8988T (cell line): Measurements from ENCODE around the gene NUP160.
"Not testable (repeated sequence)": the region's sequence is repeated elsewhere in the genome, so short reads cannot be mapped to it uniquely, and the experiment has no call there.

Experiments used
- DNase-seq: peaks from one replicate; pipeline ENCODE4 v3.0.0; 2011

The NUP160 gene

DNA sequence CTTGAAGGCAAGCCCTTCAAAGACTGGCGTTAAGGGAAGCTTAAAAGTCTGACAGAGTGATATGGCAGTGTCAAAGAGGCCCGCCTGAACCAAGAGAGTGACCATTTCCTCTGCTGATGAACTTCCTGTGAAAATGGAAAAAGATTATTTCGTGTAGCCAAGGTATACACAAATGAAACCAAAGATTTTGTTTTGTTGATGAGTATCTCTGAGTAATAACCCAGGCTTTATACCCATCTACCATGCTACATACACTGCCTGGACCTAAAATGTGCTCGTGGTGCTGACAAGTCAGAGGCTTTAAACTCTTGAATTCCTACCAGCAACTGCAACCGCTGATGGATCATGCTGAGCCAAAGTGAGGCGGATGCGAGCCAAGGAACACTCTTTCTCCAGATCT is 60.0 kb downstream of the NUP160 start:
- no peak for DNase-seq

DNA sequence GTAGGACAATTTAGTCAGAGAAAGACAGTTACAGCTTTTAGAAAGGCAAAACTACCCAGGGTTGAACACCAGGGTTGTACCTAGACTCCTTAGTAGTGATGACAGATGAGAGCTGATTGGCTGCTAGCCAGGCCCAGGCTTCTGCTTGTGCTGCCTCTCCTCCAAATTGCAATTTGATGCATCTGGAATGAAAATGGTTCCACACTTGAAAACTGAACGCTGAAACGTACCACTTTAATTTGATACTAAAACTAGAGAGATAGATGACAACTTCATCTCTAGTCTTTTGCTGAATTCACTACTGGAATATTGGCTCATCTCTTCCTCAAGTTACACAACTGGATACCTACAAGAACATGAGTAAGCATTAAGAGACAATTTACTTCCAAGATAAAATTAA is 61.8 kb downstream of the NUP160 start:
- no peak for DNase-seq

DNA sequence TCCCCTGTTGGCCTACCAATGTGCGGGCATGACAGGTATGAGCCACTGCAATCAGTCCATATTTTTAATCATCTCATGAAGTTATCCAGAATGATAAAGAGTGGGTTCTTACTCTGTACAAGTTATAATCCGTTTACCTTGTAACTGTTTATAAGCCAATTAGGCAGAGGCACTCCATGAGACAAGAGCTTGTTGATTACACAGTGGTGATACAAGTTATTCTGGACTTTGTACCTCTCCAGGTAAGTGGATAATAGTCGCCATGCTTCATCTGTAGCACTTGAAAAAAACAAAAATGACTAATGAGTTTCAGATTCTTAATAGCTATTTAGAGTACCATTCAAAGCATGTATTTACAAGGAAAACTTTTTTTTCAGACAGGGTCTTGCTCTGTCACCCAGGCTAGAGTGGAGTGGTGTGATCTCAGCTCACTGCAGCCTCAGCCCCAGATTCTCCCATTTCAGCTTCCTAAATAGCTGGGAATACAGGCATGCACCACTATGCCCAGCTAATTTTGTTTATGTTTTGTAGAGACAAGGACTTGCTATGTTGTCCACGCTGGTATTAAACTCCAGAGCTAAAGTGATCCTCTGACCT is 63.3 kb downstream of the NUP160 start:
- no peak for DNase-seq

DNA sequence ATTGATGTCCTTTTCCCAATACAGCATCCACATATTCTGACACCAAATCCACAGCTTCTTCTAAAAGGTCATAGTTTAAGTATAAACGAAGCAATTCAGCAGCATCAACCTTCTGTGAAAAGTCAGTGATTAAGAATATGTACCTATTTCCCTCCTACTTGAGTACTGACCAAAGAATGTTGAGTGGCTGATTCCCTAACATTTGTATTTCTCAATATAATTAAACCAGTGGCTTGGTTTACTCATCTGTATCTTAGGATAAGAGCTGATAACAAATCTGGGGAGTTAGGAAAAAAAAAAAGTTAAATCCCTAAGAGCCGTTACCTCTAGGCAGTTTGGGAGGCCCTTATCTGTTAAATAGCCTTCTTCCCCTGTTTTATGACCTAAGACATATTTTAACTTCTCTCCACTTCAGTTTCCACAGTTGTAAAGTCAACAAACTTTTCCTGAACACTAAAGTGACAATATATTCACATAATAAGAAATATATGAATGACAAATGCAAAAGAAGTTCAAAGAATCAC is 65.0 kb downstream of the NUP160 start:
- no peak for DNase-seq

DNA sequence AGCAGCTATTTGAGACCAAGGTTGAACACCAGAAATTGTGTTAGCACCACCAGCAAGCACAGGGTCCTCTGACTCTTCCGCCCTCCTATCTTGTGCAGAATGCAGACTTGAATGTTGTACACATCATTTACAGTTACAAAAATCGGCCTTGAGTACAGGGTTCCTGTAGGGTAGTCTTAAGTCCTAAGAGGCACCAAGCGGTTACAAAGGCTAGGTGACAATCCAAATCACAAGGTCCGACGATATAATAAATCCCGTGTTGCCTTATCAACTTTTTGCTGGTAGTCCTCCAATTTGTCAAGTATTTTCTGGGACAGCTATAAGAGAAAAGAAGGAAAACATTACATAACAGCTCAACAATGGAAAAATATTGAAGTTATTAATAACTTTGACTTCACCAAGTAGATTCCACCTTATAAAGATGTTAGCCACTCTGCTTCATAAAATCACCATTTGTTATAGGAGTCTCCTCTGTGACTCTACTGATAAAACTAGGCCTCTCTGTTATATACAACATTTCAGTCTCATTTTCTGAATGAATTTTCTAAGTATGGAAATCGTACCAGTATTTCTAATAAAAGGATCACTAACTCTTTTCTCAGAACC is 69.2 kb downstream of the NUP160 start:
- DNase-seq, result no peak

DNA sequence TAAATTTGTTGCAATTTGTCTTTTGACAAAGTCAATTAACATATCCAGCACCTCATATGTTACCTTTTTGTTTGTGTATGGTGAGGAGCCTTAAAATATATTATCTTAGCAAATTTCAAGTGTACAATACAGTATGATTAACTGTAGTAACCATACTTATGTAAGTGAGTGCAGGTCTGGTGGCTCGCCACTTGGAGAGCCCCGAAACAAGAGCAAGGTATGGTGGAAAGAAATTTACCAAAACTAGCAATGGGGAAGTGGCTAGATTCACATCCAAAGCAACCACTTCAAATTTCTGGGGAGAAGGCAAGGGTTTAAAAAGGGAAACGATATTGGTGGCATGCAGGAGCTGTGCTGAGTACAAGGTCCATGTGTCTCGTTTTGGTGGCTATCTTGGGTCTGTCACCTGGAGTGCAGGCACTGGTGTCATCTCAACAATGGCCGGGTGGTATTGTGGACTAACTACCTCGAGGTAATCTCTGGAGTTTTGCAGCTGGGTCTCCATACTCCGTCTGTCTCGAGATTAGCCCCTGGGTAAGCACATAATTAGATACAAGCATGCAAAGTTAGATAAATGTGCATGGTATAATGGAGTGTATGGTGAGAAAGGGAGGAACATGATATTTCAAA is 72.8 kb downstream of the NUP160 start:
- DNase-seq, result no peak

DNA sequence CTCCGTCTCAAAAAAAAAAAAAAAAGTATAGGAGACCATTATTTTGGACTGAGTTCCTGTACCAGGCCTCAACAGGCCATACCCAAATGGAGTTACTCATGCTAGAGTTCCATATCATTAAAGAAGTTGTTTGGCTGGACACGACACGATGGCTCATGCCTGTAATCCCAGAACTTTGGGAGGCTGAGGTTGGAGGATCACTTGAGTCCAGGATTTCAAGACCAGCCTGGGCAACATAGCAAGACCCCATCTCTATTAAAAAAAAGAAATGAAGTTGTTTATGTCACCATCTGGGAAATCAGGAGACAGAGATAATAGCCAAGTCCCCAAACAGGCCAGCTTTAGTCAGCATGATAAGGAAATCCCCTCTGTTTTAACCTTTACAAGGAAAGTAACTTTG is 74.3 kb downstream of the NUP160 start:
- DNase-seq, result no peak

DNA sequence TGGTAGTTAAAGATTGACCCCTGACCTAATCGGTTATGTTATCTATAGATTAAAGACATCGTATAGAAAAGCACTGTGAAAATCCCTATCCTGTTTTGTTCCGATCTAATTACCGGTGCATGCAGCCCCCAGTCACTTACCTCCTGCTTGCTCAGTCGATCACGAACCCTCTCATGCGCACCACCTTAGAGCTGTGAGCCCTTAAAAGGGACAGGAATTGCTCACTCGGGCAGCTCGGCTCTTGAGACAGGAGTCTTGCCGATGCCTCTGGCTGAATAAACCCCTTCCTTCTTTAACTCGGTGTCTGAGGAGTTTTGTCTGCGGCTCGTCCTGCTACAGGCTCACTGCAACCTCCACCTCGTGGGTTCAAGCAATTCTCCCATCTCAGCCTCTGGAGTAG is 78.6 kb downstream of the NUP160 start:
- DNase-seq, result not testable (repeated sequence)

DNA sequence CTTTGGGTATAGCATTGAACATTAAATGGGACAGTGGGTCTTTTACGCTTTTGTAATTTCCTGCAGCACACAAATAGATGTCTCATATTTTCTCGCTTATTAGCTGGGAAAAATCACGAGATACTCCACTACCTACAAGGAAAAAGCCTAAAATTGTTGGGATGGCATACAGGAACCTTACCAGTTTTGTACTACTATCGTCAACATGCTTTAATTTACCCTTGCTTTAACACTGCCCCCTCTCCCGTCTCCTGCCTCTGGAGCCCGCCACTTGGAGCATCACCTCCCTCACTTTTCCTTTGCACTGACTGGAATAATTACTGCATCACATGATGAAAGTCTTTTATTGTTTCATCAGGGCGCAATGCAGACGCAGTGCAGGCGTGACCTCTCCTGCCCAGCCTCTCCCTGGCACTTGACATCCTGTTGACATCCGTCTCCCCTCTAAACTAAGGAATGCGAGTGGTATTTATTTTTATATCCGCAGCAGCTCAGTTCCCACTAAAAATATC is 80.0 kb downstream of the NUP160 start:
- DNase-seq, result peak; percentile 46

DNA sequence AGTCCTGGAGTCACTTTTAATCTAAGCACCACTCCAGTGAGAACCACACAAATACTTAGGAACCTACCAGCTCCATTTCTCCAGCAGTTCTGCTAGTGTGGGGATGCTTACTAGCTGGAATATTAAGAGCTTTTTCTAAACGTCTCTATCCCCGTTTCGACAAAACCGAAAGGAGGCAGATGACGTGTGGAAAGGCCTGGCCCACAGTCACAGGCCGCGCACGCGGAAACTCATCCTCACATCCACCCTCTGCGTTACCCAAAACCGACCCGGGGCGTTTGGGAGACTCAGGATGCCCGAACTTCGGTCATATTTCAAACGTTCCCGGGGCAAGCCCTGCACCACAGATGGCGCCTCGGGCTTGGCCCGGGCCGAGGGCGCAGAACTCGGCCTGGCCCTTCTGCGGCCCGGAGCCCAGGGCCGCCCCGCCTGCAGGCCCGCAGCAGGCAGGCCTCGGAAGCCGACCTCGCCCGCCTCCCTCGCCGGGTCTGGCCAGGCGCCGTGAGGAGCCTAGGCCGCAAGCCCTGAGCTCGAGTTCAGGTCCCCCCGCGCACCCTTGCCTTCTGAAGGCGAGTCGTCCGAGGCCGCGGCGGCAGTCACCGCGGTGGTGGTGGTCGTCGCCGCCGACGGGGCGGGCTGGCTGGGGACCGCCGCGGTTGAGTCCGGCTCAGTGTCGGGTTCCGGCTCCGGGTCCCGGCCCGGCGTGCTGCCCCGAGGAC is 81.5 kb downstream of the NUP160 start:
- DNase-seq, result no peak

DNA sequence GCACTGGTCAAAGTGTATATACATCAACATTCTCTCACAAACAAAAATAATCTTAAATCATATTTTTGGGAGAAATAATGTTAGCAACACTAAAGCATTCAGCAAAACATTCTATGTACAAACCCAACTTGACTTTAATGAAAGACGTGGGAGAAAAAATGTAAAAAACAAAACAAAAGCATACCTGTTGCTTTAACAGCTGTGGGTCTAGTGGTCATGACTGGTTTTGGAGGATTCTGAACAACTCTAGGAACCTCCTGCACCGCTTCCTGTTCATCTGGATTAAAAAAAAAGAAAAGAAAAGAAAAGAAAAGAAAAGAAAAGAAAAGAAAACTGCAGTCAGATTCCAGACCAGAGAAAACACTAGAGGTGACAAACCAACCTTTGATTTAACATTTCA is 83.1 kb downstream of the NUP160 start:
- no peak for DNase-seq

DNA sequence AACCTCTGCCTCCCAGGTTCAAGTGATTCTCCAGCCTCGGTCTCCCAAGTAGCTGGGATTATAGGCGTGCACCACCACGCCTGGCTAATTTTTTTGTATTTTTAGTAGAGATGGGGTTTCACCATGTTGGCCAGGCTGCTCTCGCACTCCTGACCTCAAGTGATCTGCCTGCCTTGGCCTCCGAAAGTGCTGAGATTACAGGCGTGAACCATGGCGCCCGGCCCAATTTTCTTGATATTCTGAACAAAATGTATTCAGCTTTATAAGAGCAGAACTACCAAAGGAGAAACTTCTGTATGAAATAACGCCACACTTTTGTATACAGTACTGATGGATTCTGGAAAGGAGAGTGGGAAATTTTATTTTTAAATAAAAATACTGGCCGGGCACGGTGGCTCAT is 88.9 kb downstream of the NUP160 start:
- DNase-seq, result not testable (repeated sequence)

DNA sequence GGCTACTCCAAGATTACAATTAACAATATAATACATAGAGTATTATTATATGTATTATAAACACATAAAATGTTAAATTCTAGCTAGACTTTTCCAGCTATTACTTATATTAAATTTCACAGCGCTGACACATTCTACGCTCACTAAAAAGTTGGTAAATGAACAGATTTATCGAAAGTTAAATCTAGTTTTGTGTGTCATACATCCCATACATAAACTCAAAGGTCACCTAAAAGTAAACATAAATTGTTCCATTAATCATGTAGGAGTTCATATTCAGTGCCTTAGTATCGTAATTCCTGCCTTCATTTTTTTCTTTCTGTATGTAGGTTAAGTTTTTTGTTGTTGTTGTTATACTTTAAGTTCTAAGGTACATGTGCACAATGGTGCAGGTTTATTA is 91.9 kb downstream of the NUP160 start:
- no peak for DNase-seq

DNA sequence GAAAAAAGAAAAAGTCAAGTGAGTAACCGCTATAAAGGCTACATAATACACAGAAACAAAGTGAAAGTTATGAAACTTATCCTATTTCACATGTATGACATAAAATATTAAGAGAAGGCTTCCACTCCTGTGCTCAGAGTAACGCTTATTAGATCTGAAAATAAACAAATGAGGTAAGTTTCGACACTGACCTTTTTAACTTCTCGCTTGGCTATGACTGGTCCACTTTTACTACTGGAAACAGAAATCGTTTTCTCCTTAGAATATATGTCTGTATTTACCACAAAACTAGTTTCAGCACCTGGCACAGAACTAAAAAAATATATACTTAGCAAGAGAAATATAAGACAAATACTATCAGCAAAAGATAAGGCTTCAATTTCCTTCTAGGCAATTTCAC is 97.4 kb downstream of the NUP160 start:
- no peak for DNase-seq

DNA sequence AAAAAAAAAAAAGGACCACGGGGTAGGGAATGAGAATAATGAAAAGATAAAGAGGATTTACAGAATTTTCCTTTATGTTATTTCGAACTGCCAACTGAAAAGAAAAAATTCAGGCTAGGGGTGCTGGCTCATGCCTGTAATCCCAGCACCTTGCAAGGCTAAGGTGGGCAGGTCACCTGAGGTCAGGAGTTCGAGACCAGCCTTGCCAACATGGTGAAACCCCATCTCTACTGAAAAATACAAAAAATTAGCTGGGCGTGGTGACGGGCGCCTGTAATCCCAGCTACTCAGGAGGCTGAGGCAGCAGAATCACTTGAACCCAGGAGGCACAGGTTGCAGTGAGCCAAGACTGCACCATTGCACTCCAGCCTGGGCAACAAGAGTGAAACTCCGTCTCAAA is 105.7 kb downstream of the NUP160 start:
- DNase-seq, result not testable (repeated sequence)

DNA sequence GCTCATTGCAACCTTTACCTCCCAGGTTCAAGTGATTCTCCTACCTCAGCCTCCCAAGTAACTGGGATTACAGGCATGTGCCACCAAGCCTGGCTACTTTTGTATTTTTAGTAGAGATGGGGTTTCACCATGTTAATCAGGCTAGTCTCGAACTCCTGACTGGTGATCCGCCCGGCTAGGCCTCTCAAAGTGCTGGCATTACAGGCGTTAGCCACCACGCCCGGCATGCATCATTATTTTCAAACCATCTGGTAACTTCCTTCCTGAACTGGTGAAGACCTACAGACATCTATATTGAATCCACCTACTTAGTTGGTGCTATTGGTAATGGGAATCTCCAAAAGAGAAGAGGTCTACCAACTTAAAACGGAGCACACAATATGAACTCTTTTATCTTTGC is 110.3 kb downstream of the NUP160 start:
- DNase-seq, result not testable (repeated sequence)

DNA sequence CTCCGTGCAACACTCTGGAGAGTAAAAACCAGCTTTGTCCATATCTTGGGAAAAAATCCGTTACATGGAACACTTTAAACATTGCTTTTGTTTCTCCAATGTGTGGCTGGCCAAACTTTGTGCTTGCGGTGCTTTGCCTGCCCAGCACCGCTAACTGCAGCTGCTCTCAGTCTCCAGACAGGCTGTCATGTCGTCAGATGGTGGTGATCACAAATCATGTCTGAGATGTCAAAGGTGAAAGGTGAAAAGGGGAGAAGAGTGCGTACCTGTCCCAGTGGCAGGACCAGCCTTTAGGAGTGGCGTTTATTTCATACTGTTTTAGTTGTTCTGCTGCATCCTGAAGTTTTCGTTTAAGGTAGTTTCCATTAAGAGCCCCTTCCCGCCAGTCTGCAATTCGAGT is 115.9 kb downstream of the NUP160 start:
- no peak for DNase-seq

DNA sequence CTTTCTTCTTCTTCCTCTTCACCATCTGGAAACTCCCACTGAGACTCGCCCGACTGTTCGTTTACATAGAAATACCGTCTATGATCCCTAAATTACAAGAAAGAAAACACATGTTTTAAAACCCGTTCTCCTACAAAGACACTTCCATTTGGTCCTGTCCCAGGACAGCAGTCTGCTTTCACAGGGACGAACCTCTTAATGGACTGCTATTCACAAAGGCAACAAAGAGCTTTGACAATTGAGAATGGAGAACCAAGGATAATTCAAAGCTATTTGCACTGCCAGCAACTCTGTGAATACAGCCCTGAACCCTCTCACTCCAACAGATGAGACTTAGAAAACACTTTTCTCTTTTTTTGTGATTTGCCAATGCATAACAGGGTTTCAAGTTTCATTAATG is 116.7 kb downstream of the NUP160 start:
- DNase-seq, result no peak
